Stimulated activated CD8-positive, alpha-beta memory T cell treated with anti-CD3 and anti-CD28 coated beads, Interleukin-15, amount 100 ng/mL, for 48 hours (primary cell): Measurements from ENCODE around the gene SPOCK1.
"Not testable (repeated sequence)": the region's sequence is repeated elsewhere in the genome, so short reads cannot be mapped to it uniquely, and the experiment has no call there.

Experiments used
- DNase-seq, 2 donors: peaks; one replicate each; pipeline ENCODE4 v3.0.0-alpha.2; 2020; ENCODE audit warnings: low read depth in 2 of 2

SPOCK1 gene

DNA sequence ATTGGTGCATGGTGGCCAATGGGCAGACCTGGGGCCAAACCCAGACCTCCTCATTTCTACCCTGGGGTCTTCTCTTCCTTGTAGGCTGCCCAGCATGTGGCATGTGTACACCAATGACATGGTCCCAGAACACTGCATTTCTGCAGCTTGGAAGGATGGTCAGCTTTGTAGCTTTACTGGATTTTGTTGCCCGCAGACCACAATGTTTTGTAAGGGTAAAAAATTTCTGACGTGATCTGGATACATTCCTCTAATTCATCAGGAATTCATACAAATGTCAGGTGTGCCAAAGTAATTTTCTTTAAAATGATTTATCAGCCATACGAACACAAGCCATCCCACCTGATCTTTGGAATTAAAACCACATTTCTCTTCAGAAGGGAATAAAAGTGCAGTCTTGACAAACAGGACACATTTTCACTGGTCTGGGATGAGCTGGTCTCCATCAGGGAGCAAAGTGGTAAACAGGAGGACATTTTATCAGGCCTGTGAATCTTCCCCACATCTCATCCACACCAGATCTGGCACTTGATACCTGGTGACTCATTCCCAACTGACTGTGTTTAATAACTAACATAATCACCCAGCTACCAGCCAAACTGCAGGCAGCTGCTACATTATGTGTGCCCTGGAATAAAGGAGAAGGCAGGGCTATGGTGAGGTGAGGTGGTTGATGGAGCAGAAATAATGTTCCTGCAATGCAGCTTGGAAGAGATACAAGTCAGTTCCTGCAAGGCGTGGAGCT, 103.9 kb downstream of the SPOCK1 start:
- DNase-seq, result no peak

- no peak for DNase-seq
Observed at GRCh38 chr5:137394380-137394779, 104.7 kb downstream of the SPOCK1 start.

GRCh38 chr5:137393196-137393993, 105.7 kb downstream of the SPOCK1 start:
- no peak for DNase-seq

- no peak for DNase-seq
Observed at GRCh38 chr5:137392261-137392660, 106.9 kb downstream of the SPOCK1 start.

GRCh38 chr5:137391044-137391443, 108.1 kb downstream of the SPOCK1 start:
- DNase-seq, result not testable (repeated sequence)

- DNase-seq, result no peak
Observed at GRCh38 chr5:137389042-137389441, 110.1 kb downstream of the SPOCK1 start.

- no peak for DNase-seq
Observed at GRCh38 chr5:137385064-137385463, 114.1 kb downstream of the SPOCK1 start.

GRCh38 chr5:137383909-137384308, 115.2 kb downstream of the SPOCK1 start:
- no peak for DNase-seq

GRCh38 chr5:137381555-137381954, 117.6 kb downstream of the SPOCK1 start:
- no peak for DNase-seq

GRCh38 chr5:137379555-137380286, 119.4 kb downstream of the SPOCK1 start:
- no peak for DNase-seq

GRCh38 chr5:137375741-137376526, 123.2 kb downstream of the SPOCK1 start:
- no peak for DNase-seq

GRCh38 chr5:137374110-137374714, 124.9 kb downstream of the SPOCK1 start:
- no peak for DNase-seq

GRCh38 chr5:137372773-137373160, 126.4 kb downstream of the SPOCK1 start:
- DNase-seq, result no peak

GRCh38 chr5:137372016-137372772, 126.9 kb downstream of the SPOCK1 start:
- no peak for DNase-seq

GRCh38 chr5:137370096-137371071, 128.7 kb downstream of the SPOCK1 start:
- no peak for DNase-seq

DNA sequence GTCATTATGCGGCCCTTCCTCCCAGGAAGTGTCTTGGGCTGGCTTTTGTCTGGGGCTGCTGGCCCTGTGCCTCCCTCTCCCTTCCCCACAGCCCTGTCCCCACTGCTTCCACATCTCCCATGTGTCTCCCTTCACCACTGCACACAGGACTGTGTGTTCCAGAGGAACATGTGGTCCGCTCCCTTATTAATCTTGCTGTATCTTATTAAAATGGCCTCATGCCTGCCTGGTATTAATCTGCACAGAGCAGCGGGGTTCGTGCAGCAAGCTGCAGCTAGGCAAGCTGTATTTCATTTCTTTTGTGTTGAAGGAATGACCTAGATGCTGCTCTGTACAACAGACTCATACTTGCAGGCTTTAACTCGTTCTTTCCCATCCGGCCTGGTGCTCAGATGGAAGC, 130.5 kb downstream of the SPOCK1 start:
- DNase-seq, result no peak

GRCh38 chr5:137367951-137368350, 131.2 kb downstream of the SPOCK1 start:
- no peak for DNase-seq

- DNase-seq, result no peak
Observed at GRCh38 chr5:137366526-137366925, 132.6 kb downstream of the SPOCK1 start.

DNA sequence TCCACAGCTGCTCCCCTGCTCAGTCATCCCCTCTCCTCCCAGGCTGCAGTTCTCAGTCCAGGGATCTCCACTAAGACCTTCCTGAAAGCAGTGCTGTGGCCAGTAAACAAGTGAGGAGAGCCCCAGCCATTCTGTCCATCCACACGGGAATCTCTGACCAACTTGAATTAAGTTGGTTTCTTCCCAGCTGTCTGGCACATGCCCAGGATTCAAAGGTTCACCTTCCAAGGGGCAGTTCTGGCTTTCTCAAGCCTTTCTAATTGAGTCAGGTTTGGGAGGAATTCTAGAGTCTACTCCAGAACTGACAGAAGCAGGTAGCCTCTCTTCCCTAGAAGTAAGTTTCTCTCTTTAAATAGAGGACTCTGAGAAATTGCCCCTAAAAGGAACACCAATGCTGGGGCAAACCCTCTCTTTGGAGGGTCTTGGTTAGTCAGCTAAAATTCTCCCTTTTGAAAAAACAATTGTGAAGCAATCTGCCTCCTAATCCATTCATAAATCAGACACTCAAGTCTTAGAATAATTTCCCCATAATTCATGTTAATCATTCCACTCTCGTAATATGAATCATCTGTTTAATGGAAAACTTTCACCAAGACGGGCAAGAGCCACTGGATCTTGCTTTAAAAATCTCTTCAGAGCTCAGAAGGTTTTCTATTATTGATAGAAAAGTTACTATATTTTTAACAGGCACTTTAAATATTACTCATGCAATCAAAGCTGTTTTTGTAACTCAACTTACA, 133.8 kb downstream of the SPOCK1 start:
- no peak for DNase-seq
